HG02852 (cell line): ENCODE measurements around the gene MAST4.

Experiments
- ATAC-seq: cut with Tn5 transposase; IDR thresholded peaks from one replicate; pipeline ENCODE4 v1.9.1; 2021; ENCODE audit warnings: mild to moderate bottlenecking, moderate library complexity; ENCODE audit not compliant: unreplicated experiment

MAST4 gene

GRCh38 chr5:66595756-66596635 lies at the start of gene MAST4:
Gene MAST4, plus strand, starts transcription at chr5:66596393. Its CDS starts 263 bp downstream, at chr5:66596656.
- peak; percentile 99 for ATAC-seq

DNA sequence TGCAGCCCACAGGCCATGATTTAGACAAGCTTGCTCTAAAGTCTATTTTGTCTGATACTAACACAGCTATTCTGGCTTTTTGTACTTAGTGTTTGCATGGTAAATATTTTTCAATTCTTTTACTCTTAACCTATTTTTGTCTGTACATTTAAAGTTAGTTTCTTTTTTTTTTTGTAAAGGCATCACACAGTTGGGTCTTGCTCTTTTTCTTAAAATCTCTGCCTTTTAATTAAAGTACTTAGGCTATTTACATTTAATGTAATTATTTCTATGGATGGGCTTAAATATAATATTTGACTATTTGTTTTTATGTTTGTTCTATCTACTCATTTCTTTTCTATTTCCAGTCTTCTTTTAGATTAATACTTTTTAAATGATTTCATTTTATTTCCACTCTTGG lies 49.7 kb upstream of the MAST4 start:
- ATAC-seq: no peak

DNA sequence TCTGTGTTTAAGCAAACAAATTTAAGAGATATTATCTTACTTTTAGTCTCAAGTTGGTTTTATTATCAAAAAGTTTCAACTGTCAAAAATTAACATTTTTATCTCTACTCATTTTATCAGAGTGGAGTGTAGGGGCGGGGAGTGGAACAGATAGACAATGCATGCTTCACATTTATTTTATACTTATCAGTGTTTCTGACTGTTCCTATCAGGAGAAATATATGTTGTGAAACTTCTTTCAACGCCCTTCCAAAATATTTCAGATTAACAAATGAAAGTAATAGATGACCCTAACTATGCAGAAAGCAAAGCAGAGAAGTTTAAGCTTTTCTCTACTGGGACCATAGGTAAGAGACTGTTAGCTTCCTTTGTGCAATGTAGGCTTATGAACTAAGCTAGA lies 44.9 kb upstream of the MAST4 start:
- no peak for ATAC-seq

DNA sequence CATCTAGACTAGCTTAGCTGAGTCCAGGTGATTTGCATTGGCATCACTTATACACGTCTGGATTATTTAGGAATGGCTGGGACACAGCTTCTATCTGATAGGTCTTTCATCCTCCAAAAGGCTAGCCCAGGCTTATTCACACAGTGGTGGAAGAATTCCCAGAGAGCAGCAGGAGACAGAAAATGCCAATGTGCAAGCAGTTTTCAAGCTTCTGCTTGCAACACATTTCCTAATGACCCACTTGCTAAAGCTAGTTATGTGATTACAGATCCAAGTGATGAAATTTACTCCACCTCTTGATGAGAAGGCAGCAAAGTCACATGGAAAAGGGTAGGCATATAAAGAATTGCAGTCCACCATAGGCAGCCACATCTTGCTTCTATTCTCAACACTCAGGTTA lies 44.2 kb upstream of the MAST4 start:
- ATAC-seq: no peak

GRCh38 chr5:66553368-66553912 lies 42.8 kb upstream of the MAST4 start:
- ATAC-seq: no peak

GRCh38 chr5:66553916-66554575 lies 42.1 kb upstream of the MAST4 start:
- peak; percentile 99 for ATAC-seq

GRCh38 chr5:66554884-66555283 lies 41.3 kb upstream of the MAST4 start:
- no peak for ATAC-seq

GRCh38 chr5:66558560-66558959 lies 37.6 kb upstream of the MAST4 start:
- ATAC-seq: peak; percentile 66

DNA sequence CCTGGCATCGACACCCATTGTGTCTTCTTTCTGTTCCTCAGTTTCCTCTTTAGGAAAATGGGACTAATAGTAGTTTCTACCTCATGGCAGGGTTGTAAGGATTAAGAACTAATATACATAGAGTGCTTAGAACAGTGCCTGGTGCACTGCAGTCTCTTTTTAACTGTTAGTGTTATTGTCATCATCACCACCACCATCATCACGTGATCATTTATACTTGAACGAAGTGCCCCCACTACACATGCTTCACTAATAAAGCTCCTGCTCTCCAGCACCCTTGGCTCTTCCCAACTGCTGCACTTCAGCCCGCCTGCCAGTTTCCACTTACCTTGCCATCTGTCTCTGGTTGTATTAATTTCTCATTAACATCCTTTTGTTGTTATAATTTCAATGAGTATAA lies 35.8 kb upstream of the MAST4 start:
- ATAC-seq: no peak

- no peak for ATAC-seq
Observed at GRCh38 chr5:66561256-66561990, 34.8 kb upstream of the MAST4 start.

DNA sequence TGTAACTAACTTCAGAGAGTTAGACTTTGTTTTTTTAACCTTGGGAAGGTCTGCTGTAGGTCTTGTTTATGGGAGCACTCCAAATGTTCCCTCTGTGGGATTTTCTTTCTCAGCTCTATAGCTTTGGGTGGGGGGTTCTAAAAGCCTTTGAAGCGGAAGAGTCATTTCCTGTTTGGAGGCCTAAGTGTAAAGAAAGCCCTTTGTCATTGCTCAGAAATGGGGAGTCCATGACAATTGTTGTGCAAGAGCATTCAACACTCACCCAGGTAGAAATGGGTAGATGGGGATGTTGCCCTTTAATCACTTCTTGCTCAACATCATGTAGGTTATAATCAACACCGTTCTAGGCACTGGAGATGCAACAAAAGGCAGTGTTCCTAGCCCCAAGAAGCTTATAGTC lies 30.3 kb upstream of the MAST4 start:
- no peak for ATAC-seq

GRCh38 chr5:66567474-66567873 lies 28.7 kb upstream of the MAST4 start:
- no peak for ATAC-seq

DNA sequence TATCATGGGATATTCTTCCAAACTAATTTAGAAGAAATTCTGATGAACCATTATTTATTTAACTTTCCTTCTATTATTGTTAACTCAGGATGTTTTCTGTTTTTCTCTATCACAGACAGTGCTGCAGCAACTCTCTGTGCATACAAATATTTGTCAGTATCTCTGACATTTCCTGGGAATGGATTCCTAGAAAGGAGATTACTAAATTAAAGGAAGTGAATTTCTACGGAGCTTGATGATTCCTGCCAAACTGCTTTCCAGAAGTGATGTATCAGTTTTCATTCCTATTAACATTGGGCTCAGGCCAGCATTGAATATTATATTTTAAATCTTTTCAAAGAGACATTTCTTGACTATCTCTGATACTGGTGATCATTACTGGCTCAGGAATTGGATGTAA lies 26.0 kb upstream of the MAST4 start:
- no peak for ATAC-seq

DNA sequence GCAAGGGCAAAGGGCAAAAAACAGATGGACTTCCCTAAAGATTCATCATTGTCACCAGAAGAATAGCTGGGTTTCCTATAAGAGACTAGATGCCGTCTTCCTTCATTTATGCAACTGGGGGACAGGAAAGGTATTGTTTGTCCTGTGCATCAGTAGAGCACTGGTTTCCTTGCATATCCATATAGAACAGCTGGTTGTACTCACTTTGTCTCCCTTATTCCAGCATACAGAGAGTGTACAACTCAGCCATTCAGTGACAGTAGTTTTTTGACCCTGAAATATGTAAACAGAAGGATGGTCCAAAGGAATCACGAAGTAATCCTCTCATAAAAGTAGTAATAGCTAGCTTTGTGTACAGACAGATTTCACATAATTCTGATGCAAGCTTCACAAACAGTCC lies 22.5 kb upstream of the MAST4 start:
- ATAC-seq: no peak

- ATAC-seq: no peak
Observed at GRCh38 chr5:66582499-66583165, 13.6 kb upstream of the MAST4 start.

DNA sequence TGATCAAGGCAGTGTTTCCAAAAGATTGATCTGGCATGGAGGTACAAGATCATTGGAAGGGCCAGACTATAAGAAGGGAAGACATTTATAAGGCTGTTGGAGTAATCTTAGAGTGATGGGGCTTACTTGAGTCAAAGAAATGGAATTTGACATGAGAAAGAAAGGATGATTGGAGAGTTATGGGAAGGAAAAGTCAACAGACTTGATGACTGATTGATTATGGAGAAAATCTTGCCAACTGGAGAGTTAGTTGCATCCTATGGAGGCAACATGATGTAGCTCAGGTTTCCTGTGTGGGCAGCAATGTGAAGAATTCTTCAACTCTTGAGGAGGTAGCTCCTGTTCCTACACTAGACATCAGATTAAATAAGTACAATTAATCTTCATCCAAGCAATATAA lies 10.9 kb upstream of the MAST4 start:
- no peak for ATAC-seq

- no peak for ATAC-seq
Observed at GRCh38 chr5:66587771-66588170, 8.4 kb upstream of the MAST4 start.

- ATAC-seq: peak; percentile 26
Observed at GRCh38 chr5:66596636-66597182, 516 bp downstream of the MAST4 start.

DNA sequence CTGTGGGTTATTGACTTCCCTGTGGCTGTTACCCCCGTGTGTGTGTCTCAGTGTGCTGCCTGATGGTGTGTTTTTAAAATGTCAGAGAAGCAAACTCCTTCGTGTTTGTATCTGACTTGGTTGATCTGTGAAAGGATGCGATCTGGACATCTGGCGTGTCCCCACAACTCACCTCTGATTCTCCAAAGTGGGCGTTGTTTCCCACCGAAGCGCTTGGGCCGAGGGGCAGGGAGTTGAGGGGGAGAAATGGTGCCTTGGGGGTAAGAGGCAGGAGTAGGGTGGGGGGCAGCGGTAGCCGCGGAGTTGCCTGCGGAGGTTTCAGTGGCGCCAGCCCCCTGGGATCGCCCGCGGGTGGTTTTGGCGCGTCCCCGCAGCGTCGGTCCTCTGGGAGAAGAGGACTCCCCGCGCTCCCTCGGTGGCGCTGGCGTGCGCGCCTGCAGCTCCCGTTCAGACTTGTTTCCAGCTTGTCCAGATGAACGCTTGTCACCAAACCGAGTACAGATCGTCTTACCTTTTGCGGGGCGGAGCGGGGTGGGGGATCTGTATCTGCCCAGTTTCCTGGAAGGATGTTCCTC lies 1.1 kb downstream of the MAST4 start:
- ATAC-seq: no peak

DNA sequence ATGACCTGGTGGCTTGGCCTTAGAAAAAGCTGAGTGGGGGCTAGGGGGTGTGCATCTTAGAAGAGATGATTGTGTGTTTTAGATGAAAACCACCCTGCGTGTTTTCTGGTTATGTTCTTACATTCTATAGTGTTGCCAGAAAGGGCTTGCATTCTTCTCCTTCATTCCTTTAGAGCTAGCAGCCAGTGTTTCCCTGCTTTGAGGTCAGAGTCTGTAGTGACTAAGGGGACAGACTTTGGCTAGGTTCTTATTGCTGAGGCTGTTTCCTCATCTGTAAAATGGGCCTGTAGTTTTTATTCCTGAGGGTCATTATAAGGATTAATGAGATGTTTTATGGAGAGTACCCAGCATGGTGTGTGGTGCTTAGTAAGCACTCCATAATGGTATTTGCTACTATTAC lies 6.4 kb downstream of the MAST4 start:
- ATAC-seq: no peak
